ENCODE data around the gene SAPCD1.

The SAPCD1 gene

DNA sequence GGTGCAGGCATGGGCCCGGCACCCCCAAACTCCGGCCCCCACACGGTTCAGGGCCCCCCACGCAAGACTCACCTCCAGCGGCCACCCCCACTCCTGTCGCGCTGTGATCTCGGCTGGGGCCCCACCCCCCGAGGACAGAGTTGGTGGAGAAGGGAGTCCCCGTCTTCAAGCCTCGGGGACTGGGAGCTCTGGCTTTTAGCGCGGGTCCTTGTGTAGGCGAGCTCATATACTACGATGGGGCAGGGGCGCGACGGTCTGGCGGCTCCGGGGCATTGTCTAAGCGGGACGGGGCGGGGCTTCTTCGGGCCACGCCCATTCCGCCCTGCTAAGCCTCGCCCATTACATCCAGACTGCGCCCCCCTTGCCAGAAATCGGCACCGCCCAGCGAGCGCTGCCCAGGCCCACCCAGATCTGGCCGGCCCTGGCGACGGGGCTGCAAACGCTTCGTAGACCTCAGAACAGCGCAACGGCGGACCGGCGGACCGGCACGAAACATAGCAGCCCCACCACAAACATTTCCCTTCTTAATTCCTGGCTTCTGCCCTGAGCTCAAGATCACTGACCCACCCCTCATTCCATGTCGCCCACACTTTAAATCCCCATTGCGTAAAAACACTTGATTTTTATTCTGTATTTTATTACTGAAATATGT lies 32.4 kb upstream of the SAPCD1 start:
- TF ChIP-seq, protein P1, sequence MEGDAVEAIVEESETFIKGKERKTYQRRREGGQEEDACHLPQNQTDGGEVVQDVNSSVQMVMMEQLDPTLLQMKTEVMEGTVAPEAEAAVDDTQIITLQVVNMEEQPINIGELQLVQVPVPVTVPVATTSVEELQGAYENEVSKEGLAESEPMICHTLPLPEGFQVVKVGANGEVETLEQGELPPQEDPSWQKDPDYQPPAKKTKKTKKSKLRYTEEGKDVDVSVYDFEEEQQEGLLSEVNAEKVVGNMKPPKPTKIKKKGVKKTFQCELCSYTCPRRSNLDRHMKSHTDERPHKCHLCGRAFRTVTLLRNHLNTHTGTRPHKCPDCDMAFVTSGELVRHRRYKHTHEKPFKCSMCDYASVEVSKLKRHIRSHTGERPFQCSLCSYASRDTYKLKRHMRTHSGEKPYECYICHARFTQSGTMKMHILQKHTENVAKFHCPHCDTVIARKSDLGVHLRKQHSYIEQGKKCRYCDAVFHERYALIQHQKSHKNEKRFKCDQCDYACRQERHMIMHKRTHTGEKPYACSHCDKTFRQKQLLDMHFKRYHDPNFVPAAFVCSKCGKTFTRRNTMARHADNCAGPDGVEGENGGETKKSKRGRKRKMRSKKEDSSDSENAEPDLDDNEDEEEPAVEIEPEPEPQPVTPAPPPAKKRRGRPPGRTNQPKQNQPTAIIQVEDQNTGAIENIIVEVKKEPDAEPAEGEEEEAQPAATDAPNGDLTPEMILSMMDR (conservative IDR thresholded peaks at IDR 0.05; ENCODE audit: control insufficient read depth, insufficient read depth, low read depth, low read length), result no peak
- DNase-seq (ENCODE audit: low read depth), result peak; percentile 84
- peak overlapping the region; percentile 71 for H3K4me3 ChIP-seq (ENCODE audit: control insufficient read depth, low read depth, low read length)

DNA sequence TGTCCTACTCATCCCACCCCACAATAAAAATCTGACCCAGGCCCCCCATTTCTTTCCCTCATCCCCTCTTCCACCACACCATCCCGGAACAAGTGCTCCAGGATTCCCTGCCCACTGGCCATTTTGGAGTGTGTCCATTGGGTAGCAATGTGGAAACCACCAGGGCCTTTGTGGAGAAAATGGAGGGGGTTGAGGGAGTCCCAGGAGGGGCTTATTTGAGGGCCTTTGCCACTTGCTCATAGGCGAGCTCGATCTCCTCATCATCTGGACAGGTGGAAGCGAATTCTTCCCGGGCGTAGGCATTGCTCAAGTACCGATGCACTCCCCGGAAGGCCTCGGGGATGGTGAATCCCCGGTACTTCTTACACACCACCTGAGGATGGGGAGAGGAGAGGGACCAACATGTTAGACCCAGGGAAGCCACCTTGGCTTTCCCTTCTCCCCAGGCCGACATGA lies 31.8 kb upstream of the SAPCD1 start:
- TF ChIP-seq, protein P1 (conservative IDR thresholded peaks at IDR 0.05; ENCODE audit: control insufficient read depth, insufficient read depth, low read depth, low read length), result no peak
- no peak for DNase-seq (ENCODE audit: low read depth)
- peak overlapping the region; percentile 71 for H3K4me3 ChIP-seq (ENCODE audit: control insufficient read depth, low read depth, low read length)

DNA sequence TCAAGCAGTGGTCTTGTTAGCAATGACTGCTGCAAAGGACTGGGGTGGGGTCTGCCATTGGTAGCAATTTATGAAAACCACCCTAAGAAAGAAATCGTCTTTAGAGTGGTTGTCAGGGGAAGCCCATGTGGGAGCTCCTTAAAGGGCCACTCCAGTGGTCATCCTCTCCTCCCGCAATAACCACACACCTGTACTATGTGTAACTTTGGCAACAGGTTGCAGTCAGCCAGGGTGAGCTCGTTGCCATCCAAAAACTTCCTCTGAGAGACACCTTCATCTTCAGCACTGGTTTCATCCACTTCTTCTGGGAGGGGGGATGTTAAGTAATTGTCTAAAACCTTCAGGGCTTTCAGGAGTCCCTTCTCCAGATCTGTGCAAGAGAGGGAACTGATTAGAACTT lies 30.4 kb upstream of the SAPCD1 start:
- TF ChIP-seq, protein P1 (conservative IDR thresholded peaks at IDR 0.05; ENCODE audit: control insufficient read depth, insufficient read depth, low read depth, low read length), result no peak
- H3K4me3 ChIP-seq (ENCODE audit: control insufficient read depth, low read depth, low read length), result no peak overlapping the region
- DNase-seq (ENCODE audit: low read depth), result no peak

DNA sequence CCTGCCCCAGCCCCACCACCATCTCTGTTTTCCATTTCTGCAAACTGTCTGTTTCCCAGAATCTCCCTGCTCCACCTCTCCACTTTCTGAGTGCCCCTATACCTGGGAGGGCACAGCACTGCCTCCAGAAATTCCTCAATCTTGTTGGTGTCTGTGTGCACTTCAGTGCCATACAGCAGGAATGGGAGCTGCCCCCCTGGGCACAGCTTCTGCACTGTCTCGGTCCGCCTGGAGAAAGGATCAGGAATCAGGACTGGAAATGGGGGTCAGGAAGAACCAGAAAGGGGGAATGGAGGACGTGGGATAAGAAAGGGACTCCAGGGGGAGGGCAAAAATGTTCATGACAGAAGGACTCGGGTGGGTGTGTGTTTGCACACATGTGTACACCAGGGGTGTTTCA lies 28.7 kb upstream of the SAPCD1 start:
- H3K4me3 ChIP-seq (ENCODE audit: control insufficient read depth, low read depth, low read length), result peak overlapping the region; percentile 87
- TF ChIP-seq, protein P1 (conservative IDR thresholded peaks at IDR 0.05; ENCODE audit: control insufficient read depth, insufficient read depth, low read depth, low read length), result no peak
- no peak for DNase-seq (ENCODE audit: low read depth)

DNA sequence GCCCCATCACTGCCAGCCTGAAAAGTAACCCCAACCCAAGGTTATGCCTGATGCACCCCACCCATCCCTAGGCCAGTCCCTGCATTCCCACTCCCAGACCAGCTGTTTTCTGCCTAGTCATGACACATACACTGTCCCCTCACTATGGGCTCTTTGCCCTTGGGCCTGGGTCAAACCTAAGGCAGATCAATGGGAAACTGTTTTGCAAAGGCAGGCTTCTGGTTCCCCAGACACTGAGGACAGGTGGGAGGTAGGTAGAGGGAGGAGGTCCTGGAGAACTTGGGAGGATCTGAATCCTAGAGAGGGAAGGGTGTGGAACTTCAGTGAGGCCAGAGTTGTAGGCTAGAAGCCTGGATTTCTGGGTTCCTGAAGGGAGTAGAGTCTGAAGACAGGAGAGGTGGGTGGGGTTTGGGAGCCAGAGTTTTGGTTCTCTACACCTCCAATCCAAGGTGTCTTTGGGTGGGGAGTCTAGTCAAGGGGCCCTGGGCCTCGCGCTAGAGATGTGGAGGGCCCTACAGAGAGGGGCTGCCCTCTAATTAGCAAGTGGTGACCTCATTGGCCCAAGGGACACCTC lies 28.1 kb upstream of the SAPCD1 start:
- TF ChIP-seq, protein P1 (conservative IDR thresholded peaks at IDR 0.05; ENCODE audit: control insufficient read depth, insufficient read depth, low read depth, low read length), result no peak
- DNase-seq (ENCODE audit: low read depth), result no peak
- peak overlapping the region; percentile 87 for H3K4me3 ChIP-seq (ENCODE audit: control insufficient read depth, low read depth, low read length)

DNA sequence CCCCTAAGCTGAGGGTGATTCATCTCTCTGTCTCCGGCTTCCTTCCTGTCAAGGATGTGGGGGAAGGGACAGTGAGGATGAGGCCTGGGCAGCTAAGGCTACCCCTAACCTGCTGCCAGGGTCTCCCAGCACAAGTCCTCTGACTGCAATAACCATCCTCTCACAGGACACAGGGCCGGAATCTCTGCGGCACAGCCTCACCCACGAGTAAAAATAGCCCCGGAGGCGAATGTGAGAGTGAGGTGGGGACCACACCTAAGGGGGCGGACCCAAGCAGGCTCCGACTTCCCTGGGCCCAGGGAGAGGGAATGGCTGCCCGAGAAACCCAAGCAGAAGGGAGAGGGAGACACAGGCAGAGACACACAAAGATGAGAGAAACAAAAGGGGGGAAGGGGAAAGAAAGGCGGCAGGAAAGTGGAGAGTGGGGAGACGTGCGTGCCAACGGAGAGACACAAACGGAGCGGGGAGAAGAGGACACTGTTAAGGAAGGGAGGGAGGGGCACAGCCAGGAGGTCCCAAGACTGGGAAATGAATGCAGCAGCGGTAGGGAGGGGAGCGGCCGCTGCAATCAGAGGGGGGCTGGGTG lies 27.5 kb upstream of the SAPCD1 start:
- DNase-seq (ENCODE audit: low read depth), result peak; percentile 74
- TF ChIP-seq, protein P1 (conservative IDR thresholded peaks at IDR 0.05; ENCODE audit: control insufficient read depth, insufficient read depth, low read depth, low read length), result no peak
- H3K4me3 ChIP-seq (ENCODE audit: control insufficient read depth, low read depth, low read length), result peak overlapping the region; percentile 87
